Activated naive CD4-positive, alpha-beta T cell treated with anti-CD3 and anti-CD28 coated beads, Interleukin-2, amount 50 U/mL, for 16 hours (primary cell): Measurements from ENCODE around the gene CHIT1.
"Not testable (repeated sequence)": the region's sequence is repeated elsewhere in the genome, so short reads cannot be mapped to it uniquely, and the experiment has no call there.

Experiments used
- DNase-seq: peaks from one replicate; pipeline ENCODE4 v3.0.0-alpha.2; 2020

CHIT1 gene

GRCh38 chr1:203229471-203230135 is at the start of gene CHIT1:
Gene CHIT1, minus strand, starts transcription at chr1:203229673. Its CDS starts 37 bp downstream, at chr1:203229636.
- DNase-seq, result no peak

- no peak for DNase-seq
These were observed 49.5 kb upstream of the CHIT1 start for GRCh38 chr1:203278885-203279406.

GRCh38 chr1:203278082-203278884 is 48.8 kb upstream of the CHIT1 start:
- DNase-seq, result no peak

GRCh38 chr1:203276916-203277545 is 47.6 kb upstream of the CHIT1 start:
- DNase-seq, result no peak

GRCh38 chr1:203276408-203276807 is 46.9 kb upstream of the CHIT1 start:
- no peak for DNase-seq

- no peak for DNase-seq
These were observed 46.3 kb upstream of the CHIT1 start for GRCh38 chr1:203275656-203276272.

- DNase-seq, result no peak
These were observed 45.3 kb upstream of the CHIT1 start for GRCh38 chr1:203274603-203275381.

GRCh38 chr1:203273869-203274602 is 44.6 kb upstream of the CHIT1 start:
- no peak for DNase-seq

GRCh38 chr1:203273206-203273868 is 43.9 kb upstream of the CHIT1 start:
- peak; percentile 92 for DNase-seq

- DNase-seq, result no peak
These were observed 43.2 kb upstream of the CHIT1 start for GRCh38 chr1:203272633-203273205.

GRCh38 chr1:203271962-203272632 is 42.6 kb upstream of the CHIT1 start:
- DNase-seq, result no peak

GRCh38 chr1:203271018-203271743 is 41.7 kb upstream of the CHIT1 start:
- peak; percentile 76 for DNase-seq

- no peak for DNase-seq
These were observed 41.0 kb upstream of the CHIT1 start for GRCh38 chr1:203270448-203270847.

- DNase-seq, result no peak
These were observed 40.2 kb upstream of the CHIT1 start for GRCh38 chr1:203269654-203270020.

GRCh38 chr1:203268901-203269653 is 39.6 kb upstream of the CHIT1 start:
- no peak for DNase-seq

GRCh38 chr1:203267912-203268311 is 38.4 kb upstream of the CHIT1 start:
- no peak for DNase-seq

- DNase-seq, result peak; percentile 78
These were observed 37.9 kb upstream of the CHIT1 start for GRCh38 chr1:203267347-203267846.

- DNase-seq, result not testable (repeated sequence)
These were observed 36.7 kb upstream of the CHIT1 start for GRCh38 chr1:203266140-203266539.
